IMR-90 (cell line): ENCODE results near the gene SET. TPM values are rescaled to one million over a fixed set of nuclear protein-coding genes. Genes with fewer than 3 reads are reported as not detected.

Source experiments
- ATAC-seq: fragments of 200-7000 bp; cut with Tn5 transposase; 2 replicates; pipeline ENCODE4 v1.9.1; 2020; ENCODE audit warnings: low read depth, mild to moderate bottlenecking, moderate library complexity
- BruUV-seq: library from RNA; stranded (reverse); fragments of 400-500 nt; replicated peaks from 2 replicates; lab custom pipeline; 2021; lab: Mats Ljungman, UMichigan
- CTCF ChIA-PET: fragments of 300-600 bp; formaldehyde crosslinking; extraction: SDS; loops from one replicate; lab custom pipeline; 2021; ENCODE audit warnings: antibody characterized with exemption; lab: Yijun Ruan, JAX
- POLR2A ChIA-PET: fragments of 300-600 bp; sonication (Branson Sonifier 250); formaldehyde crosslinking; loops from one replicate; lab custom pipeline; 2022; ENCODE audit warnings: antibody characterized with exemption; ENCODE audit not compliant: unreplicated experiment; lab: Charles Lee
- DNase-seq: peaks from one replicate; pipeline ENCODE4 v3.0.0; 2013
- H2AFZ ChIP-seq: replicated peaks from 2 replicates; pipeline ENCODE3; 2013; ENCODE audit warnings: low read length, mild to moderate bottlenecking; ENCODE audit not compliant: poor library complexity
- H2AK5ac ChIP-seq: 2 replicates; pipeline ENCODE4 v1.6.1; 2013; ENCODE audit warnings: low read depth, low read length, inconsistent platforms
- H2AK9ac ChIP-seq: replicated peaks from 2 replicates; pipeline ENCODE3; 2013; ENCODE audit warnings: mild to moderate bottlenecking, low read depth, low read length, moderate library complexity; ENCODE audit not compliant: poor library complexity
- H2BK120ac ChIP-seq: 2 replicates; pipeline ENCODE4 v1.6.1; 2013; ENCODE audit warnings: low read depth, low read length, inconsistent platforms
- H2BK15ac ChIP-seq: 3 replicates; pipeline ENCODE4 v1.6.1; 2013; ENCODE audit warnings: low read depth, low read length, inconsistent platforms
- H2BK20ac ChIP-seq: 2 replicates; pipeline ENCODE4 v1.6.1; 2013; ENCODE audit warnings: low read depth, mild to moderate bottlenecking, inconsistent platforms, low read length, moderate library complexity
- H2BK5ac ChIP-seq: 2 replicates; pipeline ENCODE4 v1.6.1; 2013; ENCODE audit warnings: mild to moderate bottlenecking, low read depth, low read length, inconsistent platforms; ENCODE audit not compliant: poor library complexity, severe bottlenecking
- H3K14ac ChIP-seq: replicated peaks from 2 replicates; pipeline ENCODE4 v1.6.1; 2013; ENCODE audit warnings: low read depth, low read length, inconsistent platforms
- H3K18ac ChIP-seq: 2 replicates; pipeline ENCODE4 v1.6.1; 2013; ENCODE audit warnings: low read depth, low read length, control low read depth
- H3K23ac ChIP-seq: 2 replicates; pipeline ENCODE4 v1.6.1; 2013; ENCODE audit warnings: low read depth, low read length, inconsistent platforms
- H3K27ac ChIP-seq: 2 replicates; pipeline ENCODE4 v1.5.1; 2013; ENCODE audit warnings: mild to moderate bottlenecking, control low read depth, low read length; ENCODE audit not compliant: insufficient read depth
- H3K27me3 ChIP-seq: 2 replicates; pipeline ENCODE4 v1.6.1; 2013; ENCODE audit warnings: low read length; ENCODE audit not compliant: control insufficient read depth, insufficient read depth
- H3K36me3 ChIP-seq: 2 replicates; pipeline ENCODE4 v1.6.1; 2013; ENCODE audit warnings: low read length, mixed read lengths; ENCODE audit not compliant: control insufficient read depth, insufficient read depth
- H3K4ac ChIP-seq: 2 replicates; pipeline ENCODE4 v1.6.1; 2013; ENCODE audit warnings: low read depth, low read length, inconsistent platforms
- H3K4me1 ChIP-seq: 2 replicates; pipeline ENCODE4 v1.6.1; 2013; ENCODE audit warnings: low read length, mixed read lengths; ENCODE audit not compliant: control insufficient read depth, insufficient read depth
- H3K4me2 ChIP-seq: 2 replicates; pipeline ENCODE4 v1.6.1; 2013; ENCODE audit warnings: low read depth, mild to moderate bottlenecking, control low read depth, low read length, moderate library complexity
- H3K4me3 ChIP-seq: 2 replicates; pipeline ENCODE4 v1.5.1; 2013; ENCODE audit warnings: low read depth, mild to moderate bottlenecking, control low read depth, low read length, moderate library complexity; ENCODE audit not compliant: insufficient read depth
- H3K56ac ChIP-seq: 2 replicates; pipeline ENCODE4 v1.6.1; 2013; ENCODE audit warnings: low read length, inconsistent platforms; ENCODE audit not compliant: insufficient read depth; ENCODE audit errors: extremely low read depth
- H3K79me1 ChIP-seq, 2 experiments: 2 replicates each; pipeline ENCODE4 v1.6.1; 2013; ENCODE audit warnings: low read length in 2 of 2, inconsistent platforms in 1 of 2, low read depth in 1 of 2
- H3K9ac ChIP-seq: 2 replicates; pipeline ENCODE4 v1.6.1; 2013; ENCODE audit warnings: low read depth, low read length, control low read depth
- H3K9me1 ChIP-seq: 2 replicates; pipeline ENCODE4 v1.6.1; 2013; ENCODE audit warnings: low read length, inconsistent platforms; ENCODE audit not compliant: insufficient read depth
- H3K9me3 ChIP-seq: 2 replicates; pipeline ENCODE4 v1.6.1; 2013; ENCODE audit warnings: low read length; ENCODE audit not compliant: control insufficient read depth, insufficient read depth
- H4K20me1 ChIP-seq: 2 replicates; pipeline ENCODE4 v1.6.1; 2013; ENCODE audit warnings: low read length, inconsistent platforms; ENCODE audit not compliant: insufficient read depth
- H4K5ac ChIP-seq: 2 replicates; pipeline ENCODE4 v1.6.1; 2013; ENCODE audit warnings: mild to moderate bottlenecking, low read depth, low read length, control low read depth
- H4K8ac ChIP-seq, 2 experiments: 2 replicates each; pipeline ENCODE4 v1.6.1; 2013; ENCODE audit warnings: low read depth in 2 of 2, low read length in 2 of 2, control low read depth in 1 of 2, inconsistent platforms in 1 of 2
- H4K91ac ChIP-seq: 2 replicates; pipeline ENCODE4 v1.6.1; 2013; ENCODE audit warnings: low read depth, low read length, inconsistent platforms; ENCODE audit not compliant: insufficient read depth
- BHLHE40 ChIP-seq: fragments of 150-350 bp; IDR thresholded peaks from 2 replicates; pipeline ENCODE4 v1.6.1; 2016; ENCODE audit warnings: mild to moderate bottlenecking, low read depth, low read length
- CEBPB ChIP-seq: IDR thresholded peaks from 2 replicates; pipeline ENCODE4 v1.6.1; 2012; ENCODE audit warnings: low read depth, low read length, improper control_type of control experiment
- CHD1 ChIP-seq: IDR thresholded peaks from 2 replicates; pipeline ENCODE4 v1.6.1; 2012; ENCODE audit warnings: low read depth, low read length, improper control_type of control experiment
- FOS ChIP-seq: fragments of 150-350 bp; IDR thresholded peaks from 2 replicates; pipeline ENCODE4 v1.6.1; 2016; ENCODE audit warnings: low read depth, low read length
- MAFK ChIP-seq: IDR thresholded peaks from 2 replicates; pipeline ENCODE4 v1.6.1; 2012; ENCODE audit warnings: low read depth, low read length, improper control_type of control experiment
- MAZ ChIP-seq: IDR thresholded peaks from 2 replicates; pipeline ENCODE4 v1.6.1; 2012; ENCODE audit warnings: low read depth, mild to moderate bottlenecking, low read length, improper control_type of control experiment, moderate library complexity, borderline replicate concordance
- MXI1 ChIP-seq: IDR thresholded peaks from 2 replicates; pipeline ENCODE4 v1.6.1; 2012; ENCODE audit warnings: low read depth, mild to moderate bottlenecking, low read length, moderate library complexity, borderline replicate concordance
- NFE2L2 ChIP-seq: fragments of 150-350 bp; IDR thresholded peaks from 2 replicates; pipeline ENCODE4 v1.6.1; 2016; ENCODE audit warnings: low read depth, mild to moderate bottlenecking, low read length
- POLR2A ChIP-seq: IDR thresholded peaks from 2 replicates; pipeline ENCODE4 v1.6.1; 2012; ENCODE audit warnings: mild to moderate bottlenecking, low read depth, low read length
- RAD21 ChIP-seq: IDR thresholded peaks from 2 replicates; pipeline ENCODE4 v1.6.1; 2012; ENCODE audit warnings: low read length, improper control_type of control experiment
- RCOR1 ChIP-seq: IDR thresholded peaks from 2 replicates; pipeline ENCODE4 v1.6.1; 2012; ENCODE audit warnings: mild to moderate bottlenecking, low read length, improper control_type of control experiment; ENCODE audit not compliant: insufficient replicate concordance
- RFX5 ChIP-seq: IDR thresholded peaks from 2 replicates; pipeline ENCODE4 v1.8.0; 2012; ENCODE audit warnings: low read depth, mild to moderate bottlenecking, low read length, moderate library complexity
- SMC3 ChIP-seq: fragments of 150-350 bp; IDR thresholded peaks from 2 replicates; pipeline ENCODE4 v1.6.1; 2016; ENCODE audit warnings: low read depth, mild to moderate bottlenecking, antibody characterized with exemption, low read length, moderate library complexity
- WGBS, 2 experiments: methylation state at CpG; one replicate each; pipeline versions ENCODE4 v1.1.5 to v1.1.7; 2013; ENCODE audit warnings: missing lambda C conversion rate in 2 of 2; ENCODE audit not compliant: insufficient read length in 1 of 2; ENCODE audit errors: extremely low coverage in 2 of 2; 5-methylcytosine and 5-hydroxymethylcytosine counted together
- dilution Hi-C: fragments of 300-500 bp; cut with HindIII; formaldehyde crosslinking; loops from one replicate; pipeline ENCODE4 v1.14.3; 2018; ENCODE audit warnings: low sequenced_read_pairs; ENCODE audit not compliant: unreplicated experiment
- in situ Hi-C: fragments of 300-500 bp; cut with MboI; formaldehyde crosslinking; loops from 3 replicates; pipeline ENCODE4 v1.14.3; 2019; ENCODE audit warnings: low sequenced_read_pairs, inconsistent platforms, mixed read lengths
- intact Hi-C: fragments of 100-400 bp; cut with micrococcal nuclease; formaldehyde crosslinking; loops from 2 replicates; pipeline ENCODE4 v1.10.0; 2022
- polyA plus RNA-seq, 3 experiments: library from polyadenylated mRNA; depleted of rRNA; stranded (reverse); fragments of >200 nt; gene quantifications; 2 replicates each; pipeline ENCODE4 v1.2.3, GENCODE V29; 2012; ENCODE audit warnings: low replicate concordance in 1 of 3
- total RNA-seq: library from RNA; depleted of rRNA; stranded (reverse); fragments of >200 nt; gene quantifications from 2 replicates; pipeline ENCODE4 v1.2.3, GENCODE V29; 2012
- TF ChIP-seq, protein P1 (sequence below): fragments of 150-350 bp; IDR thresholded peaks from 2 replicates; pipeline ENCODE4 v1.6.1; 2016; ENCODE audit warnings: low read depth, mild to moderate bottlenecking, low read length, moderate library complexity, borderline replicate concordance
- TF ChIP-seq, protein P2 (sequence below): fragments of 150-350 bp; IDR thresholded peaks from 2 replicates; pipeline ENCODE4 v1.6.1; 2017; ENCODE audit warnings: mild to moderate bottlenecking, antibody characterized with exemption, low read length, low read depth
- TF ChIP-seq, protein P3 (sequence below): conservative IDR thresholded peaks from 2 replicates; pipeline ENCODE4 v1.5.1; 2012; ENCODE audit warnings: mild to moderate bottlenecking, low read depth, low read length, improper control_type of control experiment

Gene SET
- total and polyA plus RNA-seq, 2 of the 4 experiments (the other 2 are of a cell fraction): 104 to 182 TPM

DNA sequence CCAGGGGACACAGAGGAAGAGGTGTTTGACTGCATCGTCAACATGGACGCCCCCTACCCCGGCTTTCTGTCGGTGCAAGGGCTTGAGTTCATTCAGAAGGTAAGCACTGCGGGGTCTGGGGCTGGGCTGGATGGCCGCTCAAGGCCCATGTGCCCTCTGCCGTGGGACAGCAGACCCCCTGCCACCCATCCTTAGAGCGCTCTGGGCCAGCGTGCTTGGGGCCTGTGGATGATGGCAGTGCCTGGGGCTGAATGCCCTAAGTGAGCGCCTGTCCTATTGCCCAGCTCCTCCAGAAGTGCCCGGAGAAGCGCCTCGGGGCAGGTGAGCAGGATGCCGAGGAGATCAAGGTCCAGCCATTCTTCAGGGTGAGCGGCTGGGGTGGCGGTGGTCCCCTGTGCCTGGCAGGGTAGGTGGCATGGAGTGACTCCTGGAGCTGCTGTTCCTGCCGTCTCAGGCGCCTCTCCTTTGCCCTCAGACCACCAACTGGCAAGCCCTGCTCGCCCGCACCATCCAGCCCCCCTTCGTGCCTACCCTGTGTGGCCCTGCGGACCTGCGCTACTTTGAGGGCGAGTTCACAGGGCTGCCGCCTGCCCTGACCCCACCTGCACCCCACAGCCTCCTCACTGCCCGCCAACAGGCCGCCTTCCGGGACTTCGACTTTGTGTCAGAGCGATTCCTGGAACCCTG lies 31.0 kb downstream of the SET start:
- CTCF ChIA-PET: no interaction called here
- Histone ChIP-seq H3K14ac (no peak overlapping the region), H3K27ac (no peak overlapping the region), H4K20me1 (no peaks in the 10 kb centered on the region), H3K27me3 (no peaks in the 10 kb centered on the region), H2BK120ac (no peak overlapping the region), H3K23ac (no peak overlapping the region), H3K36me3 (peaks cover 3% of the 10 kb centered on the region), H2BK15ac (no peak overlapping the region), H3K4me3 (no peak overlapping the region), H3K56ac (no peak overlapping the region), H3K4ac (no peak overlapping the region), H3K9me3 (no peaks in the 10 kb centered on the region), H3K4me2 (no peak overlapping the region), H2AK9ac (no peak overlapping the region), H3K18ac (no peak overlapping the region), H2BK20ac (no peak overlapping the region), H2AK5ac (no peak overlapping the region), H2AFZ (no peak overlapping the region), H4K5ac (no peak overlapping the region), H3K79me1 (peaks cover 3 to 15% of the 10 kb centered on the region in 2 experiments), H4K91ac (no peak overlapping the region), H3K9me1 (peaks cover 9% of the 10 kb centered on the region), H4K8ac (no peak overlapping the region), H3K4me1 (peaks cover 4% of the 10 kb centered on the region; the same call in 1 of the 2 replicates), H2BK5ac (no peak overlapping the region), H3K9ac (no peak overlapping the region)
- in situ Hi-C loops (no loop called here), dilution Hi-C loops (no loop called here), intact Hi-C loops (no loop called here)
- no TSS peak for BruUV-seq
- DNase-seq: no peak
- WGBS, 2 experiments: 97% methylated on average over 7 of the region's 30 CpGs; no CpG with 5 or more reads in 1 of the 2 experiments
- POLR2A ChIA-PET: no interaction called here
- no peak for ATAC-seq
- TF ChIP-seq RFX5 (no peak), POLR2A (no peak), CHD1 (no peak), MAFK (no peak), NFE2L2 (no peak), FOS (no peak), SMC3 (no peak), RCOR1 (no peak), MXI1 (no peak), CEBPB (no peak), RAD21 (no peak), BHLHE40 (no peak), MAZ (no peak)
- TF ChIP-seq, protein P1, sequence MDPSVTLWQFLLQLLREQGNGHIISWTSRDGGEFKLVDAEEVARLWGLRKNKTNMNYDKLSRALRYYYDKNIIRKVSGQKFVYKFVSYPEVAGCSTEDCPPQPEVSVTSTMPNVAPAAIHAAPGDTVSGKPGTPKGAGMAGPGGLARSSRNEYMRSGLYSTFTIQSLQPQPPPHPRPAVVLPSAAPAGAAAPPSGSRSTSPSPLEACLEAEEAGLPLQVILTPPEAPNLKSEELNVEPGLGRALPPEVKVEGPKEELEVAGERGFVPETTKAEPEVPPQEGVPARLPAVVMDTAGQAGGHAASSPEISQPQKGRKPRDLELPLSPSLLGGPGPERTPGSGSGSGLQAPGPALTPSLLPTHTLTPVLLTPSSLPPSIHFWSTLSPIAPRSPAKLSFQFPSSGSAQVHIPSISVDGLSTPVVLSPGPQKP: no peak
- TF ChIP-seq, protein P2, sequence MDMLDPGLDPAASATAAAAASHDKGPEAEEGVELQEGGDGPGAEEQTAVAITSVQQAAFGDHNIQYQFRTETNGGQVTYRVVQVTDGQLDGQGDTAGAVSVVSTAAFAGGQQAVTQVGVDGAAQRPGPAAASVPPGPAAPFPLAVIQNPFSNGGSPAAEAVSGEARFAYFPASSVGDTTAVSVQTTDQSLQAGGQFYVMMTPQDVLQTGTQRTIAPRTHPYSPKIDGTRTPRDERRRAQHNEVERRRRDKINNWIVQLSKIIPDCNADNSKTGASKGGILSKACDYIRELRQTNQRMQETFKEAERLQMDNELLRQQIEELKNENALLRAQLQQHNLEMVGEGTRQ: no peak
- TF ChIP-seq, protein P3, sequence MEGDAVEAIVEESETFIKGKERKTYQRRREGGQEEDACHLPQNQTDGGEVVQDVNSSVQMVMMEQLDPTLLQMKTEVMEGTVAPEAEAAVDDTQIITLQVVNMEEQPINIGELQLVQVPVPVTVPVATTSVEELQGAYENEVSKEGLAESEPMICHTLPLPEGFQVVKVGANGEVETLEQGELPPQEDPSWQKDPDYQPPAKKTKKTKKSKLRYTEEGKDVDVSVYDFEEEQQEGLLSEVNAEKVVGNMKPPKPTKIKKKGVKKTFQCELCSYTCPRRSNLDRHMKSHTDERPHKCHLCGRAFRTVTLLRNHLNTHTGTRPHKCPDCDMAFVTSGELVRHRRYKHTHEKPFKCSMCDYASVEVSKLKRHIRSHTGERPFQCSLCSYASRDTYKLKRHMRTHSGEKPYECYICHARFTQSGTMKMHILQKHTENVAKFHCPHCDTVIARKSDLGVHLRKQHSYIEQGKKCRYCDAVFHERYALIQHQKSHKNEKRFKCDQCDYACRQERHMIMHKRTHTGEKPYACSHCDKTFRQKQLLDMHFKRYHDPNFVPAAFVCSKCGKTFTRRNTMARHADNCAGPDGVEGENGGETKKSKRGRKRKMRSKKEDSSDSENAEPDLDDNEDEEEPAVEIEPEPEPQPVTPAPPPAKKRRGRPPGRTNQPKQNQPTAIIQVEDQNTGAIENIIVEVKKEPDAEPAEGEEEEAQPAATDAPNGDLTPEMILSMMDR: no peak
